GM18505 (cell line): ENCODE data around the gene ORM2.
A peak's percentile ranks its signal among the peaks of the same experiment; 100 is the strongest.

ENCODE experiments used
- ATAC-seq: cut with Tn5 transposase; IDR thresholded peaks from one replicate; pipeline ENCODE4 v1.9.1; 2021; ENCODE audit not compliant: unreplicated experiment
- POLR2A ChIP-seq: IDR thresholded peaks from 4 replicates; pipeline ENCODE4 v1.6.1; 2011; ENCODE audit warnings: borderline replicate concordance; ENCODE audit not compliant: insufficient read depth, insufficient read length; ENCODE audit errors: extremely low read depth

ORM2 gene

DNA sequence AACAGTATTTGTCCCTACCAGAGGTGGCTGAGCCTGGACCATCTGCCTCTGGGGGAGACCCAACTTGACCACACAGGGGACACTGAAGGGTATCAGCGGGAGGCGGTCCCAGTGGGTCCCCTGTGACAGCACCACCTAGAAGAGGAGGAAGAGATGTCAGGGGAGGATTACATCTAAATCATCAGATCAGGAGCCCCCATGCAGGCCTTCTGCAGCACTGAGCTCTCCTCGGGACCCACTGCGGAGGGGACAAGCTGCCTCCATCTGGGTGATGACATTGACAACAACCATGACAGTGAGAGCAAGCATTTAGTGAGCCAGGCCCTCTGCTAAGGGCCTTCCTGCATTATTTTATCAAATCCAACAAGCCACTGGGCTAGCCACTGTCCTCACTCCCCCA is 12.3 kb downstream of the ORM2 start:
- TF ChIP-seq POLR2A: no peak
- no peak for ATAC-seq

DNA sequence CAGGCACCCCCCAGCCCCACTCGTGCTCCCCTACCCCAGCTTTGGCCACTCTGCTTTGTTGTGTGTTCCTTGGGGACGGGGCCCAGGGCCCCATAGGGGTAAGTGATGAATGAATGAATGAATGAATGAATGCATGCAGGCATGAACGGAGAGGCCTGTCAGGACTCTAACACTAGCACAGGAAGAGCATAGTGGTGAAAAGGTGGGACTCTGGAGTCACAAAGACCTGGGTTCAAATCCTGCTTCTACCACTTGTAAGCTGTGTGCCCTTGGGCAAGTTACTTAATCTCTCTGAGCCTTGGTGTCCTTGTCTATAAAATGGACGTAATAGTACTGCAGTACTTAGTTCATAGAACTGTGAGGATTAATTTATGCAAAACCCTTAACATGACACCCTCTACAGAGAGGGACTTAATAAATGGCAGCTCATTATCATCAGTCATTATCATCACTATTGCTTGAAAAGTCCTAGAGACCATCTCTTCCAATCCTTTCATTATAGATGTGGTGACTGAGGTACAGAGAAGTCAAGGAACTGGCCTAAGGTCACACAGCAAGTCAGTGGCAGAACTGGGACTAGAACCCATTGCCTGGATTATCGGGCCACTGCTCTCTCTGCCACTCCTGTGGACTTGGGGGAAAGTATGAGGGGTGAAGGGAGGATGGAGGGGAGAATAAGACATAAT is 13.2 kb downstream of the ORM2 start:
- ATAC-seq: no peak
- no peak for TF ChIP-seq POLR2A

- TF ChIP-seq POLR2A: no peak
- ATAC-seq: no peak
These were observed 14.0 kb downstream of the ORM2 start for GRCh38 chr9:114343471-114344187.

DNA sequence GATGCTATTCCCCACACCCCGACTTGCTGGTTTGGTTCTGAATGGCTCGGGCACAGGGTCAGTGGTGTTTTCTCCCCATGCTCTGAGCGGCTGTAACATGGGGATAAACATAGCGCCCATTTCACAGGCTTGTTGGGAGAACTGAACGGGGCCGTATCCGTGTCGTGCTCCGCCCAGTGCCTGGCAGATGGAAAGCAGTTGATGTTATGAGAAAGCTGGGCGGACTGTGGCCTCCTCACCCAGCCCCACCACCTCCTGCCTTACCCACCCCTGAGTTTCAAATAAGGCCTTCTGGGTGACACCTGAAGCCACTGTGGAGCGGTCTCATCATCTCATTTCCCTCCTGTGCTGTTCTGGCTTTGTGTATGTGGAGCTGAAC is 14.5 kb downstream of the ORM2 start:
- ATAC-seq: no peak
- TF ChIP-seq POLR2A: peak; percentile 11

GRCh38 chr9:114344692-114345091 is 15.0 kb downstream of the ORM2 start:
- no peak for ATAC-seq
- TF ChIP-seq POLR2A: no peak

- ATAC-seq: no peak
These were observed 15.9 kb downstream of the ORM2 start for GRCh38 chr9:114345493-114346065.

GRCh38 chr9:114346146-114346545 is 16.5 kb downstream of the ORM2 start:
- ATAC-seq: no peak
- TF ChIP-seq POLR2A: no peak

More at GRCh38 chr9:114345493-114346065, 15.9 kb downstream of the ORM2 start:
- TF ChIP-seq POLR2A: no peak

DNA sequence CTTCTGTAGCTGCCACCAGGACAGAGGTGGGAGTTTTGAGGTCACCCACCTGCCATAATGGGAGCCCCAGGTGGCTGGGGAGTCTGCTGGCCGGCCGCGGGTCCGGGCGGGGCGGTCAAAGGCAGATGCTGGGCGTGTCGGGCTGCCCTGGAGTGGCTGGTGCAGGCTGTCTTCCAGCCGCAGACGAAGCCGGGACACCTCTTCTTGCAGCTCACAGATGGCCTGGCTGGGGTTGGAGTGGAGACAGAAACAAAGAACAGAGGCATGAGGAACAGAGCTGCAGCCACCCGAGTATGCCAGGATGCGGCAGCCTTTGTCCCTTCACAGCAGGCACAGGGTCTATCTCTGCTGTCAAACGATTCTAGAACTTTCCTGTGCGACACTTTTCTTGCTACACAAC is 18.0 kb downstream of the ORM2 start:
- no peak for TF ChIP-seq POLR2A
- no peak for ATAC-seq

DNA sequence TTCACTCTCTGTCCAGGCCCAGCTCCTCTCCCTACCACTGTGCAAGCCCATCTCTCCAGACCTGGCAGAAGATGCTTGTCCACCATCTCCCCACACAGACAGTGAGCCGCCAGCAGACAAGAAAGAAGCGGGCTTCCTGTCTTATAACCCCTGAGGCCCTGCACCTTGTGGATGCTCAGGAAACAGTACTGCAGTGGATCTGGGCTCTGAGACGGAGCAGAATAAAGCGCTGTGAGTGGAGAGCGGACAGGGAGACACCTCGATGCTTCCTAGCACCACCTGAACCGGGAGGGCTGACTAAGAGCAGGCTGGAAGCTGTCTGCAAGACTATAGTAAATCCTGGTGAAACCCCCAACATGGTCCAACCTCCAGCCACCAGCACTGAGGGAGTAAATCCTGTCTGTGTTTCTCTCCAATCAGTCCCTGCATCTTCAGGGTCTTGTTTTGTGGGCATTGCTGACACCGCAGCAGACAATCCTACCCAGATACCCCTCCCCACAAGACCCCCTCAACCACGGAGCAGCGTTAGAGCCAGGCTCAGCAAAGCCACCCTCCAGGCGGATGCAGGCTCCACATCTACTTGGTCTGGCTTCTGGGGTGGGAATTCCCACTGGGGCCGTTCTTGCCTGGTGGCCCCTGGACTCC is 18.7 kb downstream of the ORM2 start:
- ATAC-seq: no peak
- TF ChIP-seq POLR2A: no peak

- ATAC-seq: peak; percentile 90
- TF ChIP-seq POLR2A: peak; percentile 26
These were observed 19.3 kb downstream of the ORM2 start for GRCh38 chr9:114348906-114349482.

DNA sequence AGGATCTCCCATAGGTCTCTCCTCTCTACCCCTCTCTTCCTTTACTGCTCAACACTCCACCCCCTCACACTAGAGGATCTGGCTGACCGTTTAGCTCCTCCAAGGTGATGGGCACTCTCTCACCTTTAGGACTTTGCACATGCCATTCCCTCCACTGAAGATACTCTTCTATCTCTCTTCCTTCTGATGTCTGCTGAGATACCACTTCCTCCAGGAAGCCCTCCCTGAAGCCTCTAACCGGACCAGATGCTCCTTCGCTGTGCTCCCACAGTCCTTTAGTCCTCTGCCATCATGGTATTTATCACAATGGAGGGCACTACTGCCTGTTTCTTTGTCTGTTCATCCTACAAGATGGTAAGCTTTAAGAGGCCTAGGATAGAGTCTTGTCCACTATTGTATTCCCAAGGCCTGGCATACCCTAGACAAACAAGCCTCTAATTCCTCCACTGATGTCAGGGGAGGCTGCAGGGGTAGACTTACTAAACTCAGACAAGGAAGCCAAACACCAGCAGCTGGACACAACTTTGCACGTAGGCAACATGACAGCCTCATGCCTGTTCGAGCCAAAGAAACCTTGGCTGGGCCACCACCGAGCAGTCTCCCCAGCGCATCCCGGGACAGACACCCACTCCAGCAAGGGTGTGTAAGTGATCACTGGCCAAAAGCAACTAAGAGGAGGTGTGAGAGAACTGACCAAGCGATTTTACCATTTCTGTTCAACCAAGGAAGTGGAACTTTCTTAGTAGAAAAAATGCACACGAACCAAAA is 20.2 kb downstream of the ORM2 start:
- TF ChIP-seq POLR2A: no peak
- no peak for ATAC-seq

DNA sequence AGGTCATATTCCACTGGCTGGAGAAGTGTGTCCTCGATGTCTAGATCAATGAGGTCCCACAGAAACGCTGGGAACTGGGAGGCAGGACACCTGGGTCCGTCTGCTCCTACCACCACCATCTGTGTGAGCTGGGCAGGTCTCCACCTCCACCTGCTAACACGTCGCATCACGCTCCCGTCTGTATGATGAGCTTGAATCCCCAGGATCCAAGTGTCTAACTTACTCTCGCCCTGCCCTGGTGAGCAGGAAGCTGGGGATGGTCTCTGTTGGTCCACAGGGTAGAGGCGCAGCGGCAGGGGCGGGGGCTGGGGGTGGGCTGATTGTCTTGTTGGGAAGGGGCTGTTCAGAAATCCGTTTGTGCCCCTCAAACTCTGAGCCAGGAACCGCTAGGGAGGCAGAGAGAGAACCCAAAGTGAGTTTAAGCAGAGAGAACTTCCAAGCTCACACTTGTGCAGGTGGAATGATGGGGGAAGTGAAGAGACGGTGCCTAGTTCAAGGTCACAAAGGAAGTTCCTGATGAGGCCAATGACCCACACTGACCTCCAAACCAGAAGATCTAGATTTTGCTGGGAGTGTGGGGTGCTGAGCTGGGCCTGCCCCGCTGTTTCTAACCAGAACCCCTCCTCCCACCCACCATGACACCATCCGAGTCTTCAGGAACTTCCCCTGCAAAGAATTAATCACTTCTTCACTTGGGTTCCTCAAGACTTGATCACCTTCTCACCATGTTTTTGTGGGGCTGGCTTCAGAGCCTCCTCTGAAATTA is 21.1 kb downstream of the ORM2 start:
- no peak for TF ChIP-seq POLR2A
- no peak for ATAC-seq
